ENCODE data around the gene CELF6.

DNA sequence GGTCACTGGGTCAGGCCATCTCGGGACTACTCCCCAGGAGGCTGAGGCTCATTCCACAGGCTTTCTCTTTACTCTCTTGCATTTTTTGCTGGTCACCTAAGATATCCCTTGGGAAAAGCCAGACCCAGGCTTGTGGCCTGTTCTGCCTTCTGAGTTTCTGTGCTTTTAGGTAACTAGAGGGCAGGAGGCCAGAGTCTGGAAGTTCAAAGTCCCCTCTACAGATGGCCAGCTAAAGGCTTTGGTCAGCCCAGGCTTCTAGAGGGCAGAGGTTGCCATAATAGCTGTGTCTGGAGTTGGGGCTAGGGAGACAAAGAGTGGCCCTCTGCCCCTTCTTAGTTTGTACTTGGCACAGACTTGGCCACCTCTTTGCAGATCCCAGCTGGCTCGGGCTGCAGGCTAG lies 39.2 kb downstream of the CELF6 start:
- TF ChIP-seq, protein P1, sequence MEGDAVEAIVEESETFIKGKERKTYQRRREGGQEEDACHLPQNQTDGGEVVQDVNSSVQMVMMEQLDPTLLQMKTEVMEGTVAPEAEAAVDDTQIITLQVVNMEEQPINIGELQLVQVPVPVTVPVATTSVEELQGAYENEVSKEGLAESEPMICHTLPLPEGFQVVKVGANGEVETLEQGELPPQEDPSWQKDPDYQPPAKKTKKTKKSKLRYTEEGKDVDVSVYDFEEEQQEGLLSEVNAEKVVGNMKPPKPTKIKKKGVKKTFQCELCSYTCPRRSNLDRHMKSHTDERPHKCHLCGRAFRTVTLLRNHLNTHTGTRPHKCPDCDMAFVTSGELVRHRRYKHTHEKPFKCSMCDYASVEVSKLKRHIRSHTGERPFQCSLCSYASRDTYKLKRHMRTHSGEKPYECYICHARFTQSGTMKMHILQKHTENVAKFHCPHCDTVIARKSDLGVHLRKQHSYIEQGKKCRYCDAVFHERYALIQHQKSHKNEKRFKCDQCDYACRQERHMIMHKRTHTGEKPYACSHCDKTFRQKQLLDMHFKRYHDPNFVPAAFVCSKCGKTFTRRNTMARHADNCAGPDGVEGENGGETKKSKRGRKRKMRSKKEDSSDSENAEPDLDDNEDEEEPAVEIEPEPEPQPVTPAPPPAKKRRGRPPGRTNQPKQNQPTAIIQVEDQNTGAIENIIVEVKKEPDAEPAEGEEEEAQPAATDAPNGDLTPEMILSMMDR (conservative IDR thresholded peaks at IDR 0.05) = no peak
- TF ChIP-seq EZH2 (IDR thresholded peaks at IDR 0.05; ENCODE audit: low read depth) = no peak

Measured in PC-9 (cell line).